CD4-positive, CD25-positive, alpha-beta regulatory T cell (primary cell): ENCODE measurements around the gene PTPRT. TPM values are rescaled to one million over a fixed set of nuclear protein-coding genes. Genes with fewer than 3 reads are reported as not detected.
"Not testable (repeated sequence)": the region's sequence is repeated elsewhere in the genome, so short reads cannot be mapped to it uniquely, and the experiment has no call there.

Experiments
- ATAC-seq, 2 donors: fragments of 150-1000 bp; cut with Tn5 transposase; one replicate each; pipeline ENCODE4 v1.10.0; 2021; ENCODE audit warnings: low read depth in 2 of 2, moderate number of reproducible peaks in 2 of 2, moderate library complexity in 1 of 2
- DNase-seq, 3 donors: peaks; one replicate each; pipeline versions ENCODE4 v3.0.0 to v3.0.0-alpha.2; 2012 to 2022; ENCODE audit warnings: mixed read lengths in 1 of 3
- H3K27ac ChIP-seq: one replicate; pipeline ENCODE4 v1.7.0; 2013; ENCODE audit warnings: mild to moderate bottlenecking, low read length; ENCODE audit not compliant: insufficient read depth, poor library complexity, severe bottlenecking
- H3K27me3 ChIP-seq: one replicate; pipeline ENCODE4 v1.7.0; 2013; ENCODE audit warnings: low read length; ENCODE audit not compliant: control insufficient read depth, insufficient read depth
- H3K36me3 ChIP-seq: one replicate; pipeline ENCODE4 v1.7.0; 2013; ENCODE audit warnings: mild to moderate bottlenecking, low read length, moderate library complexity; ENCODE audit not compliant: control insufficient read depth, insufficient read depth
- H3K4me1 ChIP-seq: 2 replicates; pipeline ENCODE4 v1.7.0; 2013; ENCODE audit warnings: mild to moderate bottlenecking, low read length; ENCODE audit not compliant: insufficient read depth, control insufficient read depth, poor library complexity, severe bottlenecking
- H3K4me3 ChIP-seq: one replicate; pipeline ENCODE4 v1.7.0; 2013; ENCODE audit warnings: low read depth, mild to moderate bottlenecking, low read length, moderate library complexity
- H3K9me3 ChIP-seq, 2 experiments: 1 replicate in 1 of 2; 2 replicates in 1 of 2; pipeline ENCODE4 v1.7.0; 2013; ENCODE audit warnings: low read length in 2 of 2, mild to moderate bottlenecking in 1 of 2, moderate library complexity in 1 of 2; ENCODE audit not compliant: control insufficient read depth in 2 of 2
- H3K27ac Mint-ChIP-seq, 3 donors: one replicate each; pipeline ENCODE4 v1.8.0; 2020 to 2022; ENCODE audit warnings: mild to moderate bottlenecking in 3 of 3, mixed read lengths in 3 of 3, moderate library complexity in 2 of 3
- H3K27me3 Mint-ChIP-seq: one replicate; pipeline ENCODE4 v1.8.0; 2022; ENCODE audit warnings: mild to moderate bottlenecking, mixed read lengths
- H3K36me3 Mint-ChIP-seq: one replicate; pipeline ENCODE4 v1.8.0; 2020; ENCODE audit warnings: mixed read lengths
- H3K4me1 Mint-ChIP-seq, 4 donors: one replicate each; pipeline ENCODE4 v1.8.0; 2020 to 2022; ENCODE audit warnings: mixed read lengths in 4 of 4, mild to moderate bottlenecking in 1 of 4
- H3K4me3 Mint-ChIP-seq, 4 donors: one replicate each; pipeline ENCODE4 v1.8.0; 2020 to 2022; ENCODE audit warnings: mild to moderate bottlenecking in 4 of 4, mixed read lengths in 4 of 4, moderate library complexity in 3 of 4
- H3K9me3 Mint-ChIP-seq, 7 donors: one replicate each; pipeline ENCODE4 v1.8.0; 2020 to 2022; ENCODE audit warnings: mixed read lengths in 7 of 7, mild to moderate bottlenecking in 3 of 7, moderate library complexity in 2 of 7
- polyA plus RNA-seq, 4 donors: library from polyadenylated mRNA; unstranded; fragments of 300-500 nt; fragmentation: Illumina TruSeq; gene quantifications; one replicate each; pipeline ENCODE4 v1.2.3, GENCODE V29; 2021
- total RNA-seq: library from RNA; stranded (reverse); gene quantifications from one replicate; pipeline ENCODE4 v1.2.3, GENCODE V29; 2022

Gene PTPRT
- total and polyA plus RNA-seq, 5 donors from 2014 or later = not detected

- Histone ChIP-seq H3K36me3 (no peaks in the 10 kb centered on the region), H3K27me3 (no peaks in the 10 kb centered on the region), H3K9me3 (no peaks in the 10 kb centered on the region), H3K27ac (no peak overlapping the region), H3K4me1 (no peaks in the 10 kb centered on the region), H3K4me3 (no peak overlapping the region)
- ATAC-seq (no peak), DNase-seq (no peak)
- no peak overlapping the region for H3K27ac Mint-ChIP-seq
- no peaks in the 10 kb centered on the region for H3K27me3 Mint-ChIP-seq
- no peaks in the 10 kb centered on the region for H3K4me1 Mint-ChIP-seq
- peaks cover 0 to 1% (median 0%) of the 10 kb centered on the region in 7 donors for H3K9me3 Mint-ChIP-seq
- H3K4me3 Mint-ChIP-seq = no peak overlapping the region
- H3K36me3 Mint-ChIP-seq = no peaks in the 10 kb centered on the region
Observed at GRCh38 chr20:43167021-43167420, 22.7 kb downstream of the PTPRT start.

DNA sequence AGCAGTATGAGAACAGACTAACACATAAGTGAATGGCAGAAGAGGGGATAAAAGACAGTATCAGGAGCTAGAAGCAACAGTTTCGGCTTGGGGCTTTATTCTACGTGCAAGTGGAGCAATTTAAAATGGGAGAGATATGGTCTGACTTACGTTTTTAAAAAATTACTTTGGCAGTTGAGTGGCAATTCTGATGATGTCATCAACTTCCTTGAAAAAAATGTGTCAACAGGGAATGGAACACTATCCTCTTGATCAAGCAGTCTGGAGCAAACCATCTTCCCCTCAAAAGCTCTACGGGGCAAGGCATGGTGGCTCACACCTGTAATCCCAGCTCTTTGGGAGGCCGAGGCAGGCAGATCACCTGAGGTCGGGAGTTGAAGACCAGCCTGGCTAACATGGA is 24.1 kb downstream of the PTPRT start:
- no peaks in the 10 kb centered on the region for H3K9me3 ChIP-seq
- Mint-ChIP-seq H3K36me3 (no peaks in the 10 kb centered on the region), H3K27me3 (no peaks in the 10 kb centered on the region), H3K27ac (no peak overlapping the region), H3K4me3 (no peak overlapping the region), H3K9me3 (peaks cover 0 to 1% (median 0%) of the 10 kb centered on the region in 7 donors), H3K4me1 (no peaks in the 10 kb centered on the region)
- no peak for DNase-seq
- no peaks in the 10 kb centered on the region for H3K27me3 ChIP-seq
- H3K4me1 ChIP-seq = no peaks in the 10 kb centered on the region
- no peak overlapping the region for H3K4me3 ChIP-seq
- no peaks in the 10 kb centered on the region for H3K36me3 ChIP-seq
- H3K27ac ChIP-seq = no peak overlapping the region
- ATAC-seq = no peak

- not testable (repeated sequence) for H3K9me3 Mint-ChIP-seq, H3K27ac ChIP-seq, H3K27ac Mint-ChIP-seq, H3K36me3 ChIP-seq, H3K27me3 Mint-ChIP-seq, H3K4me1 ChIP-seq, ATAC-seq, H3K27me3 ChIP-seq, H3K4me1 Mint-ChIP-seq, H3K4me3 ChIP-seq, DNase-seq, H3K4me3 Mint-ChIP-seq, H3K36me3 Mint-ChIP-seq, H3K9me3 ChIP-seq
Observed at GRCh38 chr20:43164736-43165135, 25.0 kb downstream of the PTPRT start.

- H3K4me3 Mint-ChIP-seq = no peak overlapping the region
- peaks cover 0 to 5% (median 2%) of the 10 kb centered on the region in 7 donors for H3K9me3 Mint-ChIP-seq
- Histone ChIP-seq H3K36me3 (no peaks in the 10 kb centered on the region), H3K27me3 (no peaks in the 10 kb centered on the region), H3K4me3 (no peak overlapping the region), H3K4me1 (no peaks in the 10 kb centered on the region), H3K9me3 (no peaks in the 10 kb centered on the region), H3K27ac (no peak overlapping the region)
- DNase-seq (no peak), ATAC-seq (no peak)
- H3K4me1 Mint-ChIP-seq = no peaks in the 10 kb centered on the region
- H3K27ac Mint-ChIP-seq = no peak overlapping the region
- H3K27me3 Mint-ChIP-seq = no peaks in the 10 kb centered on the region
- H3K36me3 Mint-ChIP-seq = no peaks in the 10 kb centered on the region
Observed at GRCh38 chr20:43161716-43162115, 28.0 kb downstream of the PTPRT start.

DNA sequence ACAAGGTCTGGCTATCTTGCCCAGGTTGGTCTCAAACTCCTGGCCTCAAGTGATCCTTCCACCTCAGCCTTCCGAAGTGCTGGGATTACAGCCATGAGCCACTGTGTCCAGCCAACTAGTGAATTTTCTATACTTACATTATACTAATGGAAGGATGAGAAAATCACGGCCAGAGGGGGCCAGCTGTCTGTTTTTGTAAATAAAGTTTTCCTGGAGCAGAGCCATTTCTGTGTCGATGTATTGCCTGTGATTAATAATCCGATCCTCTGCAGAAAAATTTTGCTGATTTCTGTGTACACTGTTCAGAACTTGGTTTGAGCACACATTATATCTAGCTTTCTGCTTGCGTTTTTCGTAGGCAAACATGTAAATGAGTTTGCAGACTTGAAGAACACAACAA is 28.8 kb downstream of the PTPRT start:
- H3K4me1 Mint-ChIP-seq = no peaks in the 10 kb centered on the region
- Histone ChIP-seq H3K4me3 (no peak overlapping the region), H3K27ac (no peak overlapping the region), H3K36me3 (no peaks in the 10 kb centered on the region), H3K4me1 (no peaks in the 10 kb centered on the region), H3K9me3 (no peaks in the 10 kb centered on the region), H3K27me3 (no peaks in the 10 kb centered on the region)
- DNase-seq (no peak), ATAC-seq (no peak)
- H3K27me3 Mint-ChIP-seq = no peaks in the 10 kb centered on the region
- no peak overlapping the region for H3K27ac Mint-ChIP-seq
- H3K4me3 Mint-ChIP-seq = no peak overlapping the region
- no peaks in the 10 kb centered on the region for H3K36me3 Mint-ChIP-seq
- H3K9me3 Mint-ChIP-seq = peaks cover 0 to 5% (median 2%) of the 10 kb centered on the region in 7 donors

GRCh38 chr20:43159994-43160393 is 29.7 kb downstream of the PTPRT start:
- no peaks in the 10 kb centered on the region for H3K4me1 ChIP-seq

GRCh38 chr20:43155366-43156100 is 34.2 kb downstream of the PTPRT start:
- Histone ChIP-seq H3K27ac (no peak overlapping the region), H3K4me3 (no peak overlapping the region), H3K4me1 (no peaks in the 10 kb centered on the region), H3K36me3 (no peaks in the 10 kb centered on the region), H3K27me3 (no peaks in the 10 kb centered on the region), H3K9me3 (no peaks in the 10 kb centered on the region)
- Mint-ChIP-seq H3K36me3 (no peaks in the 10 kb centered on the region), H3K27me3 (no peaks in the 10 kb centered on the region), H3K4me1 (no peaks in the 10 kb centered on the region), H3K4me3 (no peak overlapping the region), H3K9me3 (peaks cover 0 to 7% (median 2%) of the 10 kb centered on the region in 7 donors), H3K27ac (no peak overlapping the region)
- no peak for DNase-seq
- no peak for ATAC-seq

More at GRCh38 chr20:43159994-43160393, 29.7 kb downstream of the PTPRT start:
- Mint-ChIP-seq H3K27ac (no peak overlapping the region), H3K9me3 (peaks cover 0 to 5% (median 2%) of the 10 kb centered on the region in 7 donors), H3K36me3 (no peaks in the 10 kb centered on the region), H3K4me3 (no peak overlapping the region), H3K4me1 (no peaks in the 10 kb centered on the region), H3K27me3 (no peaks in the 10 kb centered on the region)
- no peak overlapping the region for H3K27ac ChIP-seq
- no peaks in the 10 kb centered on the region for H3K27me3 ChIP-seq
- ATAC-seq (no peak), DNase-seq (no peak)
- H3K36me3 ChIP-seq = no peaks in the 10 kb centered on the region
- H3K9me3 ChIP-seq = no peaks in the 10 kb centered on the region
- no peak overlapping the region for H3K4me3 ChIP-seq

- Mint-ChIP-seq H3K27me3 (peaks cover 4% of the 10 kb centered on the region), H3K4me1 (no peaks in the 10 kb centered on the region), H3K36me3 (no peaks in the 10 kb centered on the region), H3K4me3 (no peak overlapping the region), H3K9me3 (peaks cover 0 to 6% (median 0%) of the 10 kb centered on the region in 7 donors), H3K27ac (no peak overlapping the region)
- H3K4me1 ChIP-seq = no peaks in the 10 kb centered on the region
- H3K4me3 ChIP-seq = no peak overlapping the region
- H3K27me3 ChIP-seq = no peaks in the 10 kb centered on the region
- DNase-seq = no peak
- H3K27ac ChIP-seq = no peak overlapping the region
- ATAC-seq = no peak
- no peaks in the 10 kb centered on the region for H3K36me3 ChIP-seq
- H3K9me3 ChIP-seq = no peaks in the 10 kb centered on the region
Observed at GRCh38 chr20:43151901-43152300, 37.8 kb downstream of the PTPRT start.
